ENCODE measurements around the gene KCNK7. TPM values are rescaled to one million over a fixed set of nuclear protein-coding genes. Genes with fewer than 3 reads are reported as not detected.

Gene KCNK7
- total RNA-seq, 1 experiment from 2014 or later: 0.61 TPM

- intact Hi-C loops (cut with micrococcal nuclease): no loop called here
- ATAC-seq (no peak), DNase-seq (ENCODE audit: low read depth, low spot score) (no peak)
- no peaks in the 10 kb centered on the region for H3K27me3 ChIP-seq (ENCODE audit: insufficient read depth, low read length)
- ChIA-PET POLR2A (no interaction called here), CTCF (no interaction called here), RAD21 (ENCODE audit: low non-redundant PET in 1 of 2, low total read pairs in 2 of 2, uncharacterized antibody in 2 of 2, unreplicated experiment in 2 of 2) (no interaction called here)
- no peak overlapping the region for H3K27ac ChIP-seq (ENCODE audit: low read depth, low read length)
- BruUV-seq (replicated peaks): no TSS peak
- H2AFZ ChIP-seq (ENCODE audit: low read depth, low read length, poor library complexity, severe bottlenecking): no peak overlapping the region
- H3K4me1 ChIP-seq (ENCODE audit: control insufficient read depth in 1 of 2, insufficient read depth in 2 of 2, low read length in 2 of 2): no peaks in the 10 kb centered on the region
- H3K9me2 ChIP-seq (ENCODE audit: insufficient read depth): no peaks in the 10 kb centered on the region
- no peak for TF ChIP-seq FOSL1 (IDR thresholded peaks at IDR 0.05; ENCODE audit: low read depth)
- no peak for TF ChIP-seq YY1 (IDR thresholded peaks at IDR 0.05; ENCODE audit: extremely low read depth, insufficient replicate concordance, low read depth, low read length)
- no peak for TF ChIP-seq RAD21 (IDR thresholded peaks at IDR 0.05; ENCODE audit: low read depth)
- no peak for TF ChIP-seq CBX3 (IDR thresholded peaks at IDR 0.05; ENCODE audit: low read depth)
- TF ChIP-seq SP1 (IDR thresholded peaks at IDR 0.05; ENCODE audit: low read depth): no peak
- TF ChIP-seq, protein P1, sequence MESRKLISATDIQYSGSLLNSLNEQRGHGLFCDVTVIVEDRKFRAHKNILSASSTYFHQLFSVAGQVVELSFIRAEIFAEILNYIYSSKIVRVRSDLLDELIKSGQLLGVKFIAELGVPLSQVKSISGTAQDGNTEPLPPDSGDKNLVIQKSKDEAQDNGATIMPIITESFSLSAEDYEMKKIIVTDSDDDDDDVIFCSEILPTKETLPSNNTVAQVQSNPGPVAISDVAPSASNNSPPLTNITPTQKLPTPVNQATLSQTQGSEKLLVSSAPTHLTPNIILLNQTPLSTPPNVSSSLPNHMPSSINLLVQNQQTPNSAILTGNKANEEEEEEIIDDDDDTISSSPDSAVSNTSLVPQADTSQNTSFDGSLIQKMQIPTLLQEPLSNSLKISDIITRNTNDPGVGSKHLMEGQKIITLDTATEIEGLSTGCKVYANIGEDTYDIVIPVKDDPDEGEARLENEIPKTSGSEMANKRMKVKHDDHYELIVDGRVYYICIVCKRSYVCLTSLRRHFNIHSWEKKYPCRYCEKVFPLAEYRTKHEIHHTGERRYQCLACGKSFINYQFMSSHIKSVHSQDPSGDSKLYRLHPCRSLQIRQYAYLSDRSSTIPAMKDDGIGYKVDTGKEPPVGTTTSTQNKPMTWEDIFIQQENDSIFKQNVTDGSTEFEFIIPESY (IDR thresholded peaks at IDR 0.05; ENCODE audit: extremely low read depth, insufficient replicate concordance, low read length): no peak
- TF ChIP-seq EZH2phosphoT487 (IDR thresholded peaks at IDR 0.05; ENCODE audit: borderline replicate concordance): no peak
- TF ChIP-seq TCF7L2 (IDR thresholded peaks at IDR 0.05; ENCODE audit: borderline replicate concordance, extremely low read depth, insufficient read depth, insufficient read length): no peak
- no peak for TF ChIP-seq EZH2 (IDR thresholded peaks at IDR 0.05)
- H3K4me3 ChIP-seq (replicated peaks in 1 of 2; ENCODE audit: low read depth in 1 of 2, low read length in 2 of 2): no peak overlapping the region
- peaks cover 22% of the 10 kb centered on the region in 2 experiments; a peak in 3 of 4 replicates for H3K36me3 ChIP-seq (ENCODE audit: control insufficient read depth in 1 of 2, insufficient read depth in 2 of 2, low read length in 2 of 2)
- H3K79me2 ChIP-seq (ENCODE audit: insufficient read depth, low read length): peaks cover 9% of the 10 kb centered on the region; the same call in 1 of the 2 replicates
- H3K9me3 ChIP-seq (ENCODE audit: control insufficient read depth in 1 of 2, insufficient read depth in 1 of 2, low read depth in 1 of 2, low read length in 2 of 2): no peaks in the 10 kb centered on the region
- no peak overlapping the region for H3K4me2 ChIP-seq (ENCODE audit: low read length)
- no peak overlapping the region for H3K9ac ChIP-seq (ENCODE audit: low read length)
- no peaks in the 10 kb centered on the region for H4K20me1 ChIP-seq (ENCODE audit: insufficient read depth)
These were observed 27.6 kb upstream of the KCNK7 start for GRCh38 chr11:65623177-65623576.
